ENCODE measurements around the gene CLEC9A. TPM values are rescaled to one million over a fixed set of nuclear protein-coding genes. Genes with fewer than 3 reads are reported as not detected.

The CLEC9A gene
- total RNA-seq, 1 donor from 2014 or later: not detected

- DNase-seq (ENCODE audit: low spot score): no peak
- Mint-ChIP-seq H3K27me3 (ENCODE audit: insufficient read depth) (peaks cover 10% of the 10 kb centered on the region), H3K9me3 (no peaks in the 10 kb centered on the region), H3K4me1 (ENCODE audit: low read depth) (no peaks in the 10 kb centered on the region), H3K36me3 (ENCODE audit: low read depth) (no peaks in the 10 kb centered on the region), H3K27ac (no peak overlapping the region), H3K4me3 (no peak overlapping the region)
- intact Hi-C loops (cut with micrococcal nuclease): no loop called here
Observed at GRCh38 chr12:10027721-10028120, 2.8 kb upstream of the CLEC9A start.

GRCh38 chr12:10031321-10031720 is 839 bp downstream of the CLEC9A start:
- Mint-ChIP-seq H3K4me1 (ENCODE audit: low read depth) (no peaks in the 10 kb centered on the region), H3K36me3 (ENCODE audit: low read depth) (no peaks in the 10 kb centered on the region), H3K4me3 (no peak overlapping the region), H3K9me3 (no peaks in the 10 kb centered on the region), H3K27me3 (ENCODE audit: insufficient read depth) (peaks cover 8% of the 10 kb centered on the region), H3K27ac (no peak overlapping the region)
- intact Hi-C loops (cut with micrococcal nuclease): no loop called here
- no peak for DNase-seq (ENCODE audit: low spot score)

GRCh38 chr12:10031771-10032175 is 1.3 kb downstream of the CLEC9A start:
- intact Hi-C loops (cut with micrococcal nuclease): no loop called here
- H3K4me3 Mint-ChIP-seq: no peak overlapping the region
- no peaks in the 10 kb centered on the region for H3K4me1 Mint-ChIP-seq (ENCODE audit: low read depth)
- H3K27me3 Mint-ChIP-seq (ENCODE audit: insufficient read depth): peaks cover 8% of the 10 kb centered on the region
- H3K27ac Mint-ChIP-seq: no peak overlapping the region
- H3K9me3 Mint-ChIP-seq: no peaks in the 10 kb centered on the region
- DNase-seq (ENCODE audit: low spot score): no peak
- H3K36me3 Mint-ChIP-seq (ENCODE audit: low read depth): no peaks in the 10 kb centered on the region

- H3K4me3 Mint-ChIP-seq: no peak overlapping the region
- no peak for DNase-seq (ENCODE audit: low spot score)
- H3K27ac Mint-ChIP-seq: no peak overlapping the region
- peaks cover 8% of the 10 kb centered on the region for H3K27me3 Mint-ChIP-seq (ENCODE audit: insufficient read depth)
- H3K36me3 Mint-ChIP-seq (ENCODE audit: low read depth): no peaks in the 10 kb centered on the region
- H3K9me3 Mint-ChIP-seq: no peaks in the 10 kb centered on the region
- no peaks in the 10 kb centered on the region for H3K4me1 Mint-ChIP-seq (ENCODE audit: low read depth)
- intact Hi-C loops (cut with micrococcal nuclease): loop anchor here (1.0 kb wide), 1 partner anchor 106 kb away; no protein-coding TSS in a partner anchor
Observed at GRCh38 chr12:10033783-10034545, 3.5 kb downstream of the CLEC9A start.

GRCh38 chr12:10042167-10042566 is 11.7 kb downstream of the CLEC9A start:
- Mint-ChIP-seq H3K27ac (no peak overlapping the region), H3K9me3 (no peaks in the 10 kb centered on the region), H3K4me3 (no peak overlapping the region), H3K36me3 (ENCODE audit: low read depth) (no peaks in the 10 kb centered on the region), H3K27me3 (ENCODE audit: insufficient read depth) (peaks cover 35% of the 10 kb centered on the region), H3K4me1 (ENCODE audit: low read depth) (no peaks in the 10 kb centered on the region)
- DNase-seq (ENCODE audit: low spot score): no peak
- intact Hi-C loops (cut with micrococcal nuclease): no loop called here

- Mint-ChIP-seq H3K9me3 (no peaks in the 10 kb centered on the region), H3K4me1 (ENCODE audit: low read depth) (peaks cover 8% of the 10 kb centered on the region), H3K4me3 (no peak overlapping the region), H3K36me3 (ENCODE audit: low read depth) (no peaks in the 10 kb centered on the region), H3K27me3 (ENCODE audit: insufficient read depth) (peaks cover 34% of the 10 kb centered on the region), H3K27ac (no peak overlapping the region)
- intact Hi-C loops (cut with micrococcal nuclease): no loop called here
- DNase-seq (ENCODE audit: low spot score): no peak
Observed at GRCh38 chr12:10048526-10048925, 18.0 kb downstream of the CLEC9A start.

GRCh38 chr12:10052193-10052913 is 21.9 kb downstream of the CLEC9A start:
- H3K27me3 Mint-ChIP-seq (ENCODE audit: insufficient read depth): peaks cover 36% of the 10 kb centered on the region

GRCh38 chr12:10058387-10058786 is 27.9 kb downstream of the CLEC9A start:
- peaks cover 36% of the 10 kb centered on the region for H3K27me3 Mint-ChIP-seq (ENCODE audit: insufficient read depth)
- H3K36me3 Mint-ChIP-seq (ENCODE audit: low read depth): no peaks in the 10 kb centered on the region
- H3K27ac Mint-ChIP-seq: no peak overlapping the region
- no peaks in the 10 kb centered on the region for H3K9me3 Mint-ChIP-seq
- intact Hi-C loops (cut with micrococcal nuclease): no loop called here
- H3K4me3 Mint-ChIP-seq: no peak overlapping the region
- DNase-seq (ENCODE audit: low spot score): no peak
- H3K4me1 Mint-ChIP-seq (ENCODE audit: low read depth): no peaks in the 10 kb centered on the region

More at GRCh38 chr12:10052193-10052913, 21.9 kb downstream of the CLEC9A start:
- Mint-ChIP-seq H3K36me3 (ENCODE audit: low read depth) (no peaks in the 10 kb centered on the region), H3K4me3 (no peak overlapping the region), H3K4me1 (ENCODE audit: low read depth) (peaks cover 8% of the 10 kb centered on the region), H3K27ac (no peak overlapping the region), H3K9me3 (no peaks in the 10 kb centered on the region)
- DNase-seq (ENCODE audit: low spot score): no peak
- intact Hi-C loops (cut with micrococcal nuclease): no loop called here

GRCh38 chr12:10065241-10065640 is 34.8 kb downstream of the CLEC9A start:
- Mint-ChIP-seq H3K4me3 (no peak overlapping the region), H3K27me3 (ENCODE audit: insufficient read depth) (peaks cover 36% of the 10 kb centered on the region), H3K27ac (no peak overlapping the region), H3K9me3 (no peaks in the 10 kb centered on the region), H3K4me1 (ENCODE audit: low read depth) (no peaks in the 10 kb centered on the region), H3K36me3 (ENCODE audit: low read depth) (no peaks in the 10 kb centered on the region)
- DNase-seq (ENCODE audit: low spot score): no peak
- intact Hi-C loops (cut with micrococcal nuclease): no loop called here

GRCh38 chr12:10067264-10067663 is 36.8 kb downstream of the CLEC9A start:
- H3K27me3 Mint-ChIP-seq (ENCODE audit: insufficient read depth): peaks cover 30% of the 10 kb centered on the region
- H3K9me3 Mint-ChIP-seq: no peaks in the 10 kb centered on the region

GRCh38 chr12:10067942-10068341 is 37.5 kb downstream of the CLEC9A start:
- H3K9me3 Mint-ChIP-seq: no peaks in the 10 kb centered on the region
- no peak for DNase-seq (ENCODE audit: low spot score)
- H3K4me1 Mint-ChIP-seq (ENCODE audit: low read depth): no peaks in the 10 kb centered on the region
- intact Hi-C loops (cut with micrococcal nuclease): no loop called here
- H3K27me3 Mint-ChIP-seq (ENCODE audit: insufficient read depth): peaks cover 27% of the 10 kb centered on the region
- no peak overlapping the region for H3K4me3 Mint-ChIP-seq
- no peak overlapping the region for H3K27ac Mint-ChIP-seq
- H3K36me3 Mint-ChIP-seq (ENCODE audit: low read depth): no peaks in the 10 kb centered on the region

More at GRCh38 chr12:10067264-10067663, 36.8 kb downstream of the CLEC9A start:
- intact Hi-C loops (cut with micrococcal nuclease): no loop called here
- Mint-ChIP-seq H3K4me1 (ENCODE audit: low read depth) (no peaks in the 10 kb centered on the region), H3K36me3 (ENCODE audit: low read depth) (no peaks in the 10 kb centered on the region), H3K4me3 (no peak overlapping the region), H3K27ac (no peak overlapping the region)
- no peak for DNase-seq (ENCODE audit: low spot score)

- no peak overlapping the region for H3K27ac Mint-ChIP-seq
- H3K27me3 Mint-ChIP-seq (ENCODE audit: insufficient read depth): peaks cover 29% of the 10 kb centered on the region
- H3K4me1 Mint-ChIP-seq (ENCODE audit: low read depth): no peaks in the 10 kb centered on the region
- no peak overlapping the region for H3K4me3 Mint-ChIP-seq
- H3K9me3 Mint-ChIP-seq: no peaks in the 10 kb centered on the region
- DNase-seq (ENCODE audit: low spot score): no peak
- intact Hi-C loops (cut with micrococcal nuclease): no loop called here
- H3K36me3 Mint-ChIP-seq (ENCODE audit: low read depth): no peaks in the 10 kb centered on the region
Observed at GRCh38 chr12:10068644-10069043, 38.2 kb downstream of the CLEC9A start.

- no peaks in the 10 kb centered on the region for H3K36me3 Mint-ChIP-seq (ENCODE audit: low read depth)
- H3K27me3 Mint-ChIP-seq (ENCODE audit: insufficient read depth): peaks cover 29% of the 10 kb centered on the region
- no peak for DNase-seq (ENCODE audit: low spot score)
- H3K9me3 Mint-ChIP-seq: no peaks in the 10 kb centered on the region
- no peak overlapping the region for H3K27ac Mint-ChIP-seq
- intact Hi-C loops (cut with micrococcal nuclease): no loop called here
- H3K4me3 Mint-ChIP-seq: no peak overlapping the region
- H3K4me1 Mint-ChIP-seq (ENCODE audit: low read depth): no peaks in the 10 kb centered on the region
Observed at GRCh38 chr12:10069099-10069498, 38.6 kb downstream of the CLEC9A start.
